Mesendoderm (in vitro differentiated cells): ENCODE results near the gene TIGD1. TPM values are rescaled to one million over a fixed set of nuclear protein-coding genes. Genes with fewer than 3 reads are reported as not detected.

Experiments used
- DNase-seq: peaks from one replicate; pipeline ENCODE4 v3.0.0; 2013
- H2AK5ac ChIP-seq: 2 replicates; pipeline ENCODE4 v1.6.1; 2013; ENCODE audit warnings: low read length, inconsistent platforms
- H2BK120ac ChIP-seq: 2 replicates; pipeline ENCODE4 v1.6.1; 2013; ENCODE audit warnings: low read depth, mild to moderate bottlenecking, low read length, moderate library complexity, mixed read lengths
- H2BK15ac ChIP-seq: replicated peaks from 2 replicates; pipeline ENCODE4 v1.6.1; 2013; ENCODE audit warnings: low read depth, mild to moderate bottlenecking, moderate library complexity
- H2BK5ac ChIP-seq: 2 replicates; pipeline ENCODE4 v1.6.1; 2013; ENCODE audit warnings: low read length, inconsistent platforms
- H3K18ac ChIP-seq: 2 replicates; pipeline ENCODE4 v1.6.1; 2013; ENCODE audit warnings: mild to moderate bottlenecking, low read length, mixed read lengths
- H3K23ac ChIP-seq: one replicate; pipeline ENCODE4 v1.6.1; 2013; ENCODE audit warnings: low read length
- H3K27ac ChIP-seq: 2 replicates; pipeline ENCODE4 v1.5.1; 2013; ENCODE audit warnings: low read depth, mild to moderate bottlenecking, inconsistent platforms, low read length, moderate library complexity
- H3K27me3 ChIP-seq: 2 replicates; pipeline ENCODE4 v1.6.1; 2013; ENCODE audit warnings: low read length, control low read depth, mild to moderate bottlenecking, inconsistent platforms; ENCODE audit not compliant: insufficient read depth, poor library complexity
- H3K36me3 ChIP-seq: 2 replicates; pipeline ENCODE4 v1.6.1; 2013; ENCODE audit warnings: low read length, inconsistent platforms; ENCODE audit not compliant: control insufficient read depth, insufficient read depth
- H3K4ac ChIP-seq: one replicate; pipeline ENCODE4 v1.6.1; 2013; ENCODE audit warnings: low read depth, mild to moderate bottlenecking, low read length, moderate library complexity
- H3K4me1 ChIP-seq: 2 replicates; pipeline ENCODE4 v1.6.1; 2013; ENCODE audit warnings: low read depth, low read length, inconsistent platforms; ENCODE audit not compliant: control insufficient read depth
- H3K4me2 ChIP-seq: 2 replicates; pipeline ENCODE4 v1.6.1; 2013; ENCODE audit warnings: low read length
- H3K4me3 ChIP-seq: 2 replicates; pipeline ENCODE4 v1.5.1; 2013; ENCODE audit warnings: mild to moderate bottlenecking, low read length
- H3K56ac ChIP-seq: one replicate; pipeline ENCODE4 v1.6.1; 2013; ENCODE audit warnings: low read length
- H3K79me1 ChIP-seq: 2 replicates; pipeline ENCODE4 v1.6.1; 2013; ENCODE audit warnings: low read length, inconsistent platforms
- H3K79me2 ChIP-seq: 2 replicates; pipeline ENCODE4 v1.6.1; 2013; ENCODE audit warnings: mild to moderate bottlenecking, low read length; ENCODE audit not compliant: control insufficient read depth, insufficient read depth
- H3K9ac ChIP-seq: 2 replicates; pipeline ENCODE4 v1.6.1; 2013; ENCODE audit warnings: low read length, inconsistent platforms
- H4K5ac ChIP-seq: one replicate; pipeline ENCODE4 v1.6.1; 2013; ENCODE audit warnings: low read length
- H4K8ac ChIP-seq: one replicate; pipeline ENCODE4 v1.6.1; 2013; ENCODE audit warnings: low read depth, mild to moderate bottlenecking, control low read depth, low read length, moderate library complexity
- WGBS: extraction: QIAGEN DNeasy Blood & Tissue Kit; methylation state at CpG from one replicate; pipeline ENCODE4 v1.1.7; 2013; ENCODE audit warnings: low lambda C conversion rate, missing lambda C conversion rate; ENCODE audit not compliant: insufficient coverage; ENCODE audit errors: extremely low coverage; 5-methylcytosine and 5-hydroxymethylcytosine counted together
- polyA plus RNA-seq, 2 experiments: library from polyadenylated mRNA; stranded (reverse); fragments of 200-250 nt; gene quantifications; one replicate each; pipeline ENCODE4 v1.2.3, GENCODE V29; 2013

Gene TIGD1
- 4.9 TPM for polyA plus RNA-seq (2013, experiment 1 of 2)
- polyA plus RNA-seq (2013, experiment 2 of 2) = 5.1 TPM

GRCh38 chr2:232550354-232551249, at the start of gene TIGD1, which contains the start of gene EIF4E2:
TIGD1 (minus strand) TSS chr2:232550557; CDS start chr2:232549882, 675 bp downstream.
EIF4E2 (plus strand) TSS chr2:232550689; CDS start chr2:232550725, 36 bp downstream.
- peaks cover 4% of the 10 kb centered on the region for H3K4me1 ChIP-seq
- H3K36me3 ChIP-seq = no peaks in the 10 kb centered on the region
- H3K4me3 ChIP-seq = peak within 1 kb of the TSS; percentile 93
- H2BK120ac ChIP-seq = no peak within 1 kb of the TSS
- H2AK5ac ChIP-seq = no peak within 1 kb of the TSS
- H3K27ac ChIP-seq = peak within 1 kb of the TSS; percentile 93
- peak within 1 kb of the TSS; percentile 54 for H3K4me2 ChIP-seq
- H3K79me2 ChIP-seq = peaks cover 24% of the 10 kb centered on the region
- DNase-seq = peak; percentile 98
- peak within 1 kb of the TSS; percentile 99 for H3K56ac ChIP-seq
- peak within 1 kb of the TSS; percentile 82 for H4K8ac ChIP-seq
- H3K9ac ChIP-seq = peak within 1 kb of the TSS; percentile 98
- peaks cover 25% of the 10 kb centered on the region for H3K79me1 ChIP-seq
- no peaks in the 10 kb centered on the region for H3K27me3 ChIP-seq
- H2BK15ac ChIP-seq = no peak within 1 kb of the TSS
- peak within 1 kb of the TSS; percentile 88 for H3K18ac ChIP-seq
- H4K5ac ChIP-seq = no peak within 1 kb of the TSS
- peak within 1 kb of the TSS; percentile 80 for H2BK5ac ChIP-seq
- no CpG with 5 or more reads among the region's 81 CpGs for WGBS
- peak within 1 kb of the TSS; percentile 82 for H3K4ac ChIP-seq
- peak within 1 kb of the TSS; percentile 76 for H3K23ac ChIP-seq

GRCh38 chr2:232598293-232598692, 47.9 kb upstream of the TIGD1 start:
- Histone ChIP-seq H4K8ac (no peak overlapping the region), H2BK120ac (no peak overlapping the region), H3K27me3 (no peaks in the 10 kb centered on the region), H3K56ac (no peak overlapping the region), H3K79me2 (no peaks in the 10 kb centered on the region), H3K4me1 (no peaks in the 10 kb centered on the region), H3K9ac (no peak overlapping the region), H3K79me1 (no peaks in the 10 kb centered on the region), H3K23ac (no peak overlapping the region), H3K4ac (no peak overlapping the region), H2BK15ac (no peak overlapping the region), H2BK5ac (no peak overlapping the region), H3K4me3 (no peak overlapping the region), H4K5ac (no peak overlapping the region), H3K27ac (no peak overlapping the region), H2AK5ac (no peak overlapping the region), H3K4me2 (no peak overlapping the region), H3K36me3 (no peaks in the 10 kb centered on the region), H3K18ac (no peak overlapping the region)
- no peak for DNase-seq
- WGBS = no CpG with 5 or more reads among the region's 4 CpGs

- Histone ChIP-seq H4K5ac (no peak overlapping the region), H3K23ac (no peak overlapping the region), H3K79me2 (no peaks in the 10 kb centered on the region), H3K4ac (no peak overlapping the region), H3K4me3 (no peak overlapping the region), H3K56ac (no peak overlapping the region), H3K18ac (no peak overlapping the region), H3K79me1 (no peaks in the 10 kb centered on the region), H2BK15ac (no peak overlapping the region), H3K36me3 (no peaks in the 10 kb centered on the region), H2BK120ac (no peak overlapping the region), H2AK5ac (no peak overlapping the region), H3K9ac (no peak overlapping the region), H3K4me2 (no peak overlapping the region), H3K27me3 (no peaks in the 10 kb centered on the region), H4K8ac (no peak overlapping the region), H3K27ac (no peak overlapping the region), H3K4me1 (no peaks in the 10 kb centered on the region), H2BK5ac (no peak overlapping the region)
- WGBS = no CpG with 5 or more reads among the region's 7 CpGs
- DNase-seq = no peak
These were observed 47.2 kb upstream of the TIGD1 start for GRCh38 chr2:232597362-232598079.

- Histone ChIP-seq H2BK5ac (no peak overlapping the region), H3K4me2 (no peak overlapping the region), H3K56ac (no peak overlapping the region), H3K27ac (no peak overlapping the region), H3K4ac (no peak overlapping the region), H2AK5ac (no peak overlapping the region), H2BK120ac (no peak overlapping the region), H3K9ac (no peak overlapping the region), H4K8ac (no peak overlapping the region), H3K79me1 (no peaks in the 10 kb centered on the region), H3K79me2 (no peaks in the 10 kb centered on the region), H3K27me3 (no peaks in the 10 kb centered on the region), H3K23ac (no peak overlapping the region), H3K36me3 (no peaks in the 10 kb centered on the region), H3K4me3 (no peak overlapping the region), H3K4me1 (no peaks in the 10 kb centered on the region), H2BK15ac (no peak overlapping the region), H3K18ac (no peak overlapping the region), H4K5ac (no peak overlapping the region)
- no peak for DNase-seq
- WGBS = no CpG with 5 or more reads among the region's 7 CpGs
These were observed 43.6 kb upstream of the TIGD1 start for GRCh38 chr2:232593982-232594381.

- no peak overlapping the region for H3K18ac ChIP-seq
- H3K4me2 ChIP-seq = no peak overlapping the region
- DNase-seq = peak; percentile 31
- H3K4me1 ChIP-seq = no peaks in the 10 kb centered on the region
- no peak overlapping the region for H3K27ac ChIP-seq
- no CpG with 5 or more reads among the region's 3 CpGs for WGBS
- no peaks in the 10 kb centered on the region for H3K27me3 ChIP-seq
- H2AK5ac ChIP-seq = no peak overlapping the region
- no peaks in the 10 kb centered on the region for H3K79me1 ChIP-seq
- H3K56ac ChIP-seq = no peak overlapping the region
- H2BK5ac ChIP-seq = no peak overlapping the region
- no peak overlapping the region for H2BK15ac ChIP-seq
- H2BK120ac ChIP-seq = no peak overlapping the region
- H3K4ac ChIP-seq = no peak overlapping the region
- H3K4me3 ChIP-seq = no peak overlapping the region
- no peak overlapping the region for H3K9ac ChIP-seq
- no peak overlapping the region for H4K8ac ChIP-seq
- H4K5ac ChIP-seq = no peak overlapping the region
- H3K79me2 ChIP-seq = no peaks in the 10 kb centered on the region
- no peak overlapping the region for H3K23ac ChIP-seq
- H3K36me3 ChIP-seq = no peaks in the 10 kb centered on the region
These were observed 42.5 kb upstream of the TIGD1 start for GRCh38 chr2:232592772-232593395.
